VCaP (cell line): Measurements from ENCODE around the gene GRIK4.

Experiments
- H3K27ac ChIP-seq: fragments of 450-650 bp; 2 replicates; pipeline ENCODE4 v1.5.1; 2017
- CTCF ChIP-seq: fragments of 450-650 bp; conservative IDR thresholded peaks from 2 replicates; pipeline ENCODE4 v1.5.1; 2017; ENCODE audit warnings: mild to moderate bottlenecking, moderate library complexity

GRIK4 gene

GRCh38 chr11:120940160-120940848 lies 428.8 kb downstream of the GRIK4 start:
- H3K27ac ChIP-seq = no peak overlapping the region
- TF ChIP-seq CTCF = no peak

DNA sequence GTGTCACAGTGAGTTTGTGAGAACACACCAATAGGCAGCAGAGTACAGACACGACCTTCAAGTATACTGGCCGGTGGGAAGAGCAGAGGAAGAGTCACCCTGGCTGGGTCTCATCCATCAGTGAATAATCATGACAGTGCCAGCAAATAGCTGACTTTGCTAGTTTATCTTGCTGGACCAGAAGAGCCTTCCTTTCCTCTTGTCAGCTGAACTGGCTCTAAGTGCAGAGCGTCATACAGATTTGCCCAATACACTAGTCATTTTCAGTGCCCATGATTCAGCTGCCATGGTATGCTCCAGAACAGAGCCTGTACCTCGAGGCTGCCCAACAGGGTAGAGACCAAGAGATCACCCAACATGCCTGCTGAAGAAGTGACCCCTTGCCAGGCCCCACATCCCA lies 429.5 kb downstream of the GRIK4 start:
- no peak overlapping the region for H3K27ac ChIP-seq
- no peak for TF ChIP-seq CTCF

DNA sequence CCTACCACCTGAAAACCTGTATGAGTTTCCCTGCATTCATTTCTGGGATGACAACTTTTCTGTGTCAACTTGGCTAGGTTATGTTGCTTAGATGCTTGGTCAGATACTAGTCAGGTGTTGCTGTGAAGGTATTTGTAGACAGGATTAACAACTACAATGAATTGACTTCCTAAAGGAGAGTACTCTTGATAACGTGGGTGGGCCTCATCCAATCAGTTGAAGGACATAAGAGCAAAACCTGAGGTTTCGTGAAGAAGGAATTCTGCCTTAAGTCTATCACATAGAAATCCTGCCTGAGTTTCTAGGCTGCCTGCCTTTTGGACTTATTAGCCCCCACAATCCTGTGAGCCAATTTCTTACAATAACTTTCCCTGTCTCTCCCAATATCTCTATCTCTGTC lies 431.2 kb downstream of the GRIK4 start:
- no peak for TF ChIP-seq CTCF
- H3K27ac ChIP-seq = no peak overlapping the region

GRCh38 chr11:120945042-120945441 lies 433.5 kb downstream of the GRIK4 start:
- no peak overlapping the region for H3K27ac ChIP-seq
- TF ChIP-seq CTCF = peak; percentile 60; the same call in 1 of the 2 replicates

GRCh38 chr11:120950880-120951279 lies 439.3 kb downstream of the GRIK4 start:
- TF ChIP-seq CTCF = no peak
- H3K27ac ChIP-seq = no peak overlapping the region

GRCh38 chr11:120952461-120953434 lies 441.2 kb downstream of the GRIK4 start:
- peak overlapping the region; percentile 22; the same call in 1 of the 2 replicates for H3K27ac ChIP-seq
- TF ChIP-seq CTCF = peak; percentile 95

- TF ChIP-seq CTCF = no peak
- H3K27ac ChIP-seq = no peak overlapping the region
Observed at GRCh38 chr11:120954381-120954780, 442.8 kb downstream of the GRIK4 start.
